DOHH2 (cell line): Measurements from ENCODE around the gene ETS2.

Experiments used
- H3F3A ChIP-seq: fragments of 200-600 bp; sonication (generic), shearing (Covaris generic); 2 replicates; pipeline ENCODE4 v1.6.0; 2016; ENCODE audit warnings: antibody characterized with exemption, mild to moderate bottlenecking; ENCODE audit not compliant: control insufficient read depth, insufficient read depth
- H3K27ac ChIP-seq: fragments of 200-600 bp; sonication (generic); 2 replicates; pipeline ENCODE4 v1.5.1; 2014; ENCODE audit warnings: low read depth, mild to moderate bottlenecking, low read length, moderate library complexity
- H3K27me3 ChIP-seq: fragments of 200-600 bp; sonication (generic); 2 replicates; pipeline ENCODE4 v1.6.1; 2014; ENCODE audit warnings: mild to moderate bottlenecking, low read length, mixed read lengths; ENCODE audit not compliant: control insufficient read depth
- H3K36me3 ChIP-seq: fragments of 200-600 bp; sonication (generic); 2 replicates; pipeline ENCODE4 v1.6.1; 2014; ENCODE audit warnings: mild to moderate bottlenecking, low read length, moderate library complexity, mixed read lengths; ENCODE audit not compliant: control insufficient read depth
- H3K4me1 ChIP-seq: fragments of 200-600 bp; sonication (generic); 2 replicates; pipeline ENCODE4 v1.6.1; 2014; ENCODE audit warnings: mild to moderate bottlenecking, low read length, mixed read lengths; ENCODE audit not compliant: control insufficient read depth
- H3K4me2 ChIP-seq: fragments of 200-600 bp; sonication (generic); 2 replicates; pipeline ENCODE4 v1.6.0; 2014; ENCODE audit warnings: mild to moderate bottlenecking, low read length, moderate library complexity
- H3K4me3 ChIP-seq: fragments of 200-600 bp; sonication (generic); 2 replicates; pipeline ENCODE4 v1.5.1; 2014; ENCODE audit warnings: mild to moderate bottlenecking, low read length, mixed read lengths
- H3K79me2 ChIP-seq: fragments of 200-600 bp; sonication (generic); 2 replicates; pipeline ENCODE4 v1.6.1; 2014; ENCODE audit warnings: mild to moderate bottlenecking, low read length, mixed read lengths; ENCODE audit not compliant: control insufficient read depth
- H3K9me2 ChIP-seq: fragments of 200-600 bp; sonication (generic); replicated peaks from 2 replicates; pipeline ENCODE4 v1.6.1; 2014; ENCODE audit warnings: mild to moderate bottlenecking, low read length, mixed read lengths; ENCODE audit not compliant: control insufficient read depth
- H3K9me3 ChIP-seq: fragments of 200-600 bp; sonication (generic); 2 replicates; pipeline ENCODE4 v1.6.1; 2014; ENCODE audit warnings: antibody characterized with exemption, low read length, mixed read lengths; ENCODE audit not compliant: control insufficient read depth, insufficient read depth
- H4K20me1 ChIP-seq: fragments of 200-600 bp; sonication (generic); 2 replicates; pipeline ENCODE4 v1.6.0; 2014; ENCODE audit warnings: low read depth, mild to moderate bottlenecking, antibody characterized with exemption, low read length, moderate library complexity; ENCODE audit not compliant: control insufficient read depth, insufficient read depth
- EZH2phosphoT487 ChIP-seq: fragments of 200-600 bp; sonication (generic); IDR thresholded peaks from 2 replicates; pipeline ENCODE4 v1.6.1; 2017; ENCODE audit warnings: borderline replicate concordance, mild to moderate bottlenecking, antibody characterized with exemption, low read length, moderate library complexity, mixed read lengths
- TF ChIP-seq, protein P1 (sequence below): fragments of 200-600 bp; sonication (generic); IDR thresholded peaks from one replicate; pipeline ENCODE4 v1.5.1; 2014; ENCODE audit warnings: antibody characterized with exemption, mild to moderate bottlenecking, low read depth, low read length; ENCODE audit not compliant: poor library complexity, severe bottlenecking

The ETS2 gene

DNA sequence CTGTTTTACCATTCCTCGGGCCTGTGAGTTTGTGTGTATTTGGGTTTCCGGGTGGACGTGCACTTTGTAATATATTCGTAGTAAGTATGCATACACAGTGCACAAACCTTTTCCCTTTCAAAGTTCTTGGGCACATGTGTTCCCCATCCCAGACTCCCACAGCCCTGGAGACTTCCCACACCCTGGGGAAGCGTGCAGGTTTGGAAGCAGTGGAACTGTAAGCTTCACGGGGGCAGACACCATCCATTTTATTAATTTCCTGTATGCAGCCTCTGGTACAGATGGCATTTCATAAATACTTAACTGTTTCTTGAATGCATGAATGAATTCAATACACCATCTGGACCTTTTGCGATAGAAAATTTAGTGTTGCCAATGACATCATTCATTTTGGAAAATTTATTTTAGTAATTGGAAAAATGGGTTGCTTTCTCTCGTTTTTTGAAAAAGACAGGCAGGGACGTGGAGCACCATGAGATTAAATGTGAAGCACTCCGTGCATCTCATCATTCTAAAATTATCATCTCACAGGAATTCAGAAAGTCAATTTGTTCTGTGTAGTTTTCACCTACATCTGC is 10.8 kb downstream of the ETS2 start:
- Histone ChIP-seq H3K4me3 (no peak overlapping the region), H4K20me1 (no peaks in the 10 kb centered on the region), H3K27me3 (no peaks in the 10 kb centered on the region), H3K4me1 (no peaks in the 10 kb centered on the region), H3F3A (no peaks in the 10 kb centered on the region), H3K27ac (no peak overlapping the region), H3K79me2 (peaks cover 35% of the 10 kb centered on the region), H3K36me3 (peaks cover 96% of the 10 kb centered on the region), H3K9me3 (no peaks in the 10 kb centered on the region), H3K9me2 (no peaks in the 10 kb centered on the region), H3K4me2 (no peak overlapping the region)
- no peak for TF ChIP-seq EZH2phosphoT487
- TF ChIP-seq, protein P1, sequence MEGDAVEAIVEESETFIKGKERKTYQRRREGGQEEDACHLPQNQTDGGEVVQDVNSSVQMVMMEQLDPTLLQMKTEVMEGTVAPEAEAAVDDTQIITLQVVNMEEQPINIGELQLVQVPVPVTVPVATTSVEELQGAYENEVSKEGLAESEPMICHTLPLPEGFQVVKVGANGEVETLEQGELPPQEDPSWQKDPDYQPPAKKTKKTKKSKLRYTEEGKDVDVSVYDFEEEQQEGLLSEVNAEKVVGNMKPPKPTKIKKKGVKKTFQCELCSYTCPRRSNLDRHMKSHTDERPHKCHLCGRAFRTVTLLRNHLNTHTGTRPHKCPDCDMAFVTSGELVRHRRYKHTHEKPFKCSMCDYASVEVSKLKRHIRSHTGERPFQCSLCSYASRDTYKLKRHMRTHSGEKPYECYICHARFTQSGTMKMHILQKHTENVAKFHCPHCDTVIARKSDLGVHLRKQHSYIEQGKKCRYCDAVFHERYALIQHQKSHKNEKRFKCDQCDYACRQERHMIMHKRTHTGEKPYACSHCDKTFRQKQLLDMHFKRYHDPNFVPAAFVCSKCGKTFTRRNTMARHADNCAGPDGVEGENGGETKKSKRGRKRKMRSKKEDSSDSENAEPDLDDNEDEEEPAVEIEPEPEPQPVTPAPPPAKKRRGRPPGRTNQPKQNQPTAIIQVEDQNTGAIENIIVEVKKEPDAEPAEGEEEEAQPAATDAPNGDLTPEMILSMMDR, result no peak

DNA sequence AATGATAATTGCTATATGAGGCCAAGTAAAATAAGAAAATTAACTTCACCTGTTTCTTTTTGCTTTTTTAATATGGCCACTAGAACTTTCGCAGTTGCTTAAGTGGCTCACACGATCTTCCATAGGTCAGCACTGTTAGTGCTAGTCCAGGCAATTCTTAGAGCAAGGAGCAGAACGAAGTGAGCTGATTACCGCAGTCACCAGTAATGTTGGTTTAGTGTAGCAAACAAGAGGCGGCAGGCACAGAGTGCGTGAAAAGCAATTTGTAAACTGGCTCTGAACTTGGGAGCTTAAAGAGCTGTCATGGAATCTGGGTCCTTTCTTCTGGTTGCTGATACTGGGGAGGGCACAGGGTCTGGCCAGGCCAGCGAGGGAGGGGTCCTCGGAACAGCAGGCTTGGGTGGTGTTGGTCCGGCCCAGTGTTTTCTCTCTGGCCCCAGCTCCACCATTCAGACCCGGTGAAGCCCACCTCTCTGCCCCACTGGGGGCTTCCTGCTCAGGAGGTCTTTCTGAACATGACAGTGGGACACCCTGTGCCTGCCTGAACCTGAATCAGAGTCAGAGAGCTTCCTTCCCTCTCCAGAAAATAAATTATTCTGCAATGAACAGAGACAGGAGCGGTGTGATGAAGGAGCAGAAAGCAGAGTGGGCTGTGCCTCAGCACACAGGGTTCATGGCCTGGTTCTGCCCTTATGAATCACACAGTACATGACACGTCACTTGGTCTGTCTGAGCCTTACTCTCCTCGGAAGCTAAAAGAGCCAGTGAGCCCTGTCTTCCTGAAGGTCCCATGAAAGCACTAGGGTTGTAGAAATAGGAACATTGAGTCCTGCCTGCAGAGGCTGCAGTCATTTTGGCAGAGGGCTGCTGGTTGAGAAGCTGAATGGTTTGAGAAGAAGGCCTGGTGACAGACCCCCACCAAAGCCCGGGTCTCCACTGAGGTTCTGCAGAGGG is 11.9 kb downstream of the ETS2 start:
- Histone ChIP-seq H3K27ac (no peak overlapping the region), H3F3A (no peaks in the 10 kb centered on the region), H3K9me2 (no peaks in the 10 kb centered on the region), H3K36me3 (peaks cover 96% of the 10 kb centered on the region), H3K9me3 (no peaks in the 10 kb centered on the region), H3K4me1 (no peaks in the 10 kb centered on the region), H4K20me1 (no peaks in the 10 kb centered on the region), H3K4me2 (no peak overlapping the region), H3K27me3 (no peaks in the 10 kb centered on the region), H3K4me3 (no peak overlapping the region), H3K79me2 (peaks cover 25% of the 10 kb centered on the region)
- TF ChIP-seq, protein P1, result no peak
- TF ChIP-seq EZH2phosphoT487, result no peak

DNA sequence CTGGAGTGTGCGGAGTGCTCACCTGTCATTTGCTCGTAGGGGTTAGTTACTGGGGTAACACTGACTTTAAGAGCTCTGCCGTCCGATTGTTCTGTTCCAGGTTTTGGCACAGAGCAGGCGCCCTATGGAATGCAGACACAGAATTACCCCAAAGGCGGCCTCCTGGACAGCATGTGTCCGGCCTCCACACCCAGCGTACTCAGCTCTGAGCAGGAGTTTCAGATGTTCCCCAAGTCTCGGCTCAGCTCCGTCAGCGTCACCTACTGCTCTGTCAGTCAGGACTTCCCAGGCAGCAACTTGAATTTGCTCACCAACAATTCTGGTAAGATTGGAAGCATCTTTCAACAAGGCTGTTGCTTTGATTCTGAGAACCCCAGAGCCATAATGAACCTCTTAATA is 12.6 kb downstream of the ETS2 start:
- H3K36me3 ChIP-seq, result peaks cover 96% of the 10 kb centered on the region
- no peak overlapping the region for H3K4me3 ChIP-seq
- TF ChIP-seq, protein P1, result no peak
- TF ChIP-seq EZH2phosphoT487, result no peak
- peaks cover 20% of the 10 kb centered on the region for H3K79me2 ChIP-seq
- no peaks in the 10 kb centered on the region for H4K20me1 ChIP-seq
- no peaks in the 10 kb centered on the region for H3K9me2 ChIP-seq
- H3K27ac ChIP-seq, result no peak overlapping the region
- H3K27me3 ChIP-seq, result no peaks in the 10 kb centered on the region
- no peak overlapping the region for H3K4me2 ChIP-seq
- H3K9me3 ChIP-seq, result no peaks in the 10 kb centered on the region
- H3K4me1 ChIP-seq, result peaks cover 4% of the 10 kb centered on the region; the same call in 1 of the 2 replicates
- peaks cover 6% of the 10 kb centered on the region; the same call in 1 of the 2 replicates for H3F3A ChIP-seq
